Measurements from ENCODE around the gene ARMC2. TPM values are rescaled to one million over a fixed set of nuclear protein-coding genes. Genes with fewer than 3 reads are reported as not detected.

The ARMC2 gene
- total and polyA plus RNA-seq, 2 donors from 2014 or later = 1.9 to 12.7 TPM

- Histone ChIP-seq H3K4me3 (ENCODE audit: low read length in 3 of 3) (no peak overlapping the region), H3K4me1 (ENCODE audit: control insufficient read depth in 2 of 3, insufficient read depth in 2 of 3, low read depth in 1 of 3, low read length in 3 of 3) (no peaks in the 10 kb centered on the region), H3K36me3 (ENCODE audit: control insufficient read depth in 2 of 3, insufficient read depth in 3 of 3, low read length in 3 of 3) (peaks cover 0 to 3% (median 0%) of the 10 kb centered on the region in 3 donors), H3K9ac (ENCODE audit: low read length in 3 of 3) (no peak overlapping the region), H3K27me3 (ENCODE audit: control insufficient read depth, insufficient read depth, low read length) (no peaks in the 10 kb centered on the region), H3K9me3 (ENCODE audit: control insufficient read depth in 2 of 3, insufficient read depth in 1 of 3, low read length in 3 of 3) (no peaks in the 10 kb centered on the region), H3K27ac (ENCODE audit: low read depth in 2 of 2, low read length in 2 of 2) (no peak overlapping the region)
- intact Hi-C loops (cut with DNase I) = no loop called here
- TF ChIP-seq CTCF (IDR thresholded peaks at IDR 0.05; ENCODE audit: borderline replicate concordance, extremely low read depth, insufficient read depth) = no peak
- DNase-seq (no peak), FAIRE-seq (no peak)
These were observed 21.7 kb downstream of the ARMC2 start for GRCh38 chr6:108869876-108870275.

DNA sequence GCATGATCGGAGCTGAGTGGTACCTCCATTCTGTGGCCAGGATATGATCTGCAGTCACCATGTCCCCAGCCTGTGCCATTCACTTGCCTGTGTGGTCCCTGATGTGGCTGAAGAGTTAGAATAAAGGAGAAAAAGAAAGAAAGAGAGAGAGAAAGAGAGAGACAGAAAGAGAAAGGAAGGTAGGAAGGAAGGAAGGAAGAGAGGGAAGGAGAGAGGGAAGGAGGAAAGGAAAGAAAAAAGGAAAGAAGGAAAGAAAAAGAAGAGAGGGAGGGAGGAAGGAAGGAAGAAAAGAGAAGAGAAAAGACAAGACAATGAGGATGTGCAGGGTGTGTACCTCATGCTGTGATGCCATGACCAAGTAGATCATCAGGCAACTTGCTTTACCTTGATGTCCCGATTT lies 22.1 kb downstream of the ARMC2 start:
- TF ChIP-seq CTCF (IDR thresholded peaks at IDR 0.05; ENCODE audit: borderline replicate concordance, extremely low read depth, insufficient read depth) = no peak
- H3K27me3 ChIP-seq (ENCODE audit: control insufficient read depth, insufficient read depth, low read length) = no peaks in the 10 kb centered on the region
- H3K4me3 ChIP-seq (ENCODE audit: low read length in 3 of 3) = no peak overlapping the region
- H3K9me3 ChIP-seq (ENCODE audit: control insufficient read depth in 2 of 3, insufficient read depth in 1 of 3, low read length in 3 of 3) = no peaks in the 10 kb centered on the region
- FAIRE-seq = no peak
- intact Hi-C loops (cut with DNase I) = no loop called here
- H3K4me1 ChIP-seq (ENCODE audit: control insufficient read depth in 2 of 3, insufficient read depth in 2 of 3, low read depth in 1 of 3, low read length in 3 of 3) = no peaks in the 10 kb centered on the region
- peaks cover 0 to 3% (median 0%) of the 10 kb centered on the region in 3 donors for H3K36me3 ChIP-seq (ENCODE audit: control insufficient read depth in 2 of 3, insufficient read depth in 3 of 3, low read length in 3 of 3)
- H3K27ac ChIP-seq (ENCODE audit: low read depth in 2 of 2, low read length in 2 of 2) = no peak overlapping the region
- no peak overlapping the region for H3K9ac ChIP-seq (ENCODE audit: low read length in 3 of 3)
- DNase-seq = no peak

- Histone ChIP-seq H3K27me3 (ENCODE audit: control insufficient read depth, insufficient read depth, low read length) (no peaks in the 10 kb centered on the region), H3K9me3 (ENCODE audit: control insufficient read depth in 2 of 3, insufficient read depth in 1 of 3, low read length in 3 of 3) (no peaks in the 10 kb centered on the region), H3K4me1 (ENCODE audit: control insufficient read depth in 2 of 3, insufficient read depth in 2 of 3, low read depth in 1 of 3, low read length in 3 of 3) (no peaks in the 10 kb centered on the region), H3K36me3 (ENCODE audit: control insufficient read depth in 2 of 3, insufficient read depth in 3 of 3, low read length in 3 of 3) (peaks cover 0 to 3% (median 0%) of the 10 kb centered on the region in 3 donors), H3K27ac (ENCODE audit: low read depth in 2 of 2, low read length in 2 of 2) (no peak overlapping the region), H3K4me3 (ENCODE audit: low read length in 3 of 3) (no peak overlapping the region), H3K9ac (ENCODE audit: low read length in 3 of 3) (no peak overlapping the region)
- peak in 1 of 5 donors; percentile 71 for DNase-seq
- no peak for TF ChIP-seq CTCF (IDR thresholded peaks at IDR 0.05; ENCODE audit: borderline replicate concordance, extremely low read depth, insufficient read depth)
- intact Hi-C loops (cut with DNase I) = no loop called here
- FAIRE-seq = no peak
These were observed 23.9 kb downstream of the ARMC2 start for GRCh38 chr6:108872141-108872557.

DNA sequence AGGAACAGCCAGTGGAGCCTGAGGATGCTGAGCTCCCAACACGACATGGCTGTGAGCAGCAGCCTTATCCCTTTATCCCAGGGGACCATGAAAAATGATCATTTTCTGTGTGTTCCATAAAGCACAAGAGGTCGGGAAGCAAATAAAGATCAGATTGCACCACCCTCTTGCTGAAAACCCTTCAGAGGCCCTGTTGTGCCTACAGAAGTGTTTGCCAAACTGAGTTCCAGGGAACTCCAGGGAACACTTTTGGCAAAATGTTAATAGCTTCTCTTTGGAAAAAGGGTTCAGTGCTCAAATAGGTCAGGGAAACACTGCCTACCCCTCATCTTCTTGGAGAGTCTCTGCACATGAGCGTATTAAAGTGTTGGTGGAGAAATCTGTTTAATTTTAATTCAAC lies 24.4 kb downstream of the ARMC2 start:
- no peaks in the 10 kb centered on the region for H3K27me3 ChIP-seq (ENCODE audit: control insufficient read depth, insufficient read depth, low read length)
- H3K4me3 ChIP-seq (ENCODE audit: low read length in 3 of 3) = no peak overlapping the region
- no peak overlapping the region for H3K27ac ChIP-seq (ENCODE audit: low read depth in 2 of 2, low read length in 2 of 2)
- H3K9me3 ChIP-seq (ENCODE audit: control insufficient read depth in 2 of 3, insufficient read depth in 1 of 3, low read length in 3 of 3) = no peaks in the 10 kb centered on the region
- no peaks in the 10 kb centered on the region for H3K4me1 ChIP-seq (ENCODE audit: control insufficient read depth in 2 of 3, insufficient read depth in 2 of 3, low read depth in 1 of 3, low read length in 3 of 3)
- no peak overlapping the region for H3K9ac ChIP-seq (ENCODE audit: low read length in 3 of 3)
- FAIRE-seq (no peak), DNase-seq (no peak)
- H3K36me3 ChIP-seq (ENCODE audit: control insufficient read depth in 2 of 3, insufficient read depth in 3 of 3, low read length in 3 of 3) = peaks cover 0 to 3% (median 0%) of the 10 kb centered on the region in 3 donors
- no peak for TF ChIP-seq CTCF (IDR thresholded peaks at IDR 0.05; ENCODE audit: borderline replicate concordance, extremely low read depth, insufficient read depth)
- intact Hi-C loops (cut with DNase I) = no loop called here

All from kidney (tissue), 14 donors.